Measurements from ENCODE around the gene SLC17A8.

DNA sequence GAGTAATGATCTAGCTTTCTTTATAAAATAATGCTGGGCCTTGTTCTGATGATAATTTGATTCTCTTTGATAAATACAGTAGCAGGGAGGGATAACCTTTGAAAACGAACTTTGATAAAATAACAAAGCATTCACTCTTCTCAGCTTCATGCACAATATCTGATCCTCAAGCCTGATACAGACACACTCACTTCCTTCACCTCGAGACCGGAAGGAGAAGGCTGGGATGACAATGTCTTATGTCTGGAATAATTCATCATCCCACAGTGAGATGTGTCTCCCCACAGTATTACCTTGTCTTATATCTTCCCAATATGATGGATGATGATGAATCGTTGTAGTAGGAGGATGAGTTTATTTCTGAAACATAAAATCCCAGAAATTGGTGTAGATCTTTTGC, 101.3 kb downstream of the SLC17A8 start:
- TF ChIP-seq, protein P1, sequence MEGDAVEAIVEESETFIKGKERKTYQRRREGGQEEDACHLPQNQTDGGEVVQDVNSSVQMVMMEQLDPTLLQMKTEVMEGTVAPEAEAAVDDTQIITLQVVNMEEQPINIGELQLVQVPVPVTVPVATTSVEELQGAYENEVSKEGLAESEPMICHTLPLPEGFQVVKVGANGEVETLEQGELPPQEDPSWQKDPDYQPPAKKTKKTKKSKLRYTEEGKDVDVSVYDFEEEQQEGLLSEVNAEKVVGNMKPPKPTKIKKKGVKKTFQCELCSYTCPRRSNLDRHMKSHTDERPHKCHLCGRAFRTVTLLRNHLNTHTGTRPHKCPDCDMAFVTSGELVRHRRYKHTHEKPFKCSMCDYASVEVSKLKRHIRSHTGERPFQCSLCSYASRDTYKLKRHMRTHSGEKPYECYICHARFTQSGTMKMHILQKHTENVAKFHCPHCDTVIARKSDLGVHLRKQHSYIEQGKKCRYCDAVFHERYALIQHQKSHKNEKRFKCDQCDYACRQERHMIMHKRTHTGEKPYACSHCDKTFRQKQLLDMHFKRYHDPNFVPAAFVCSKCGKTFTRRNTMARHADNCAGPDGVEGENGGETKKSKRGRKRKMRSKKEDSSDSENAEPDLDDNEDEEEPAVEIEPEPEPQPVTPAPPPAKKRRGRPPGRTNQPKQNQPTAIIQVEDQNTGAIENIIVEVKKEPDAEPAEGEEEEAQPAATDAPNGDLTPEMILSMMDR (IDR thresholded peaks at IDR 0.05; ENCODE audit: insufficient read depth, low read depth, low read length), result no peak
- no peak for TF ChIP-seq EZH2 (IDR thresholded peaks at IDR 0.05; ENCODE audit: insufficient read depth, low read length)

Measured in astrocyte (in vitro differentiated cells and primary cell).